Vagina (tissue), 2 donors: ENCODE measurements around the gene PAX7. TPM values are rescaled to one million over a fixed set of nuclear protein-coding genes. Genes with fewer than 3 reads are reported as not detected.

ENCODE experiments used
- DNase-seq, 2 donors: peaks; one replicate each; pipeline ENCODE4 v3.0.0-alpha.2; 2017; ENCODE audit errors: extremely low spot score in 2 of 2
- H3K27ac ChIP-seq: fragments of 200-600 bp; sonication (generic); one replicate; pipeline ENCODE4 v1.5.1; 2019
- H3K27me3 ChIP-seq: fragments of 200-600 bp; sonication (generic); one replicate; pipeline ENCODE4 v1.5.1; 2019
- H3K36me3 ChIP-seq, 2 donors: fragments of 200-600 bp; sonication (generic); one replicate each; pipeline ENCODE4 v1.5.1; 2017 to 2019
- H3K4me1 ChIP-seq: fragments of 200-600 bp; sonication (generic); one replicate; pipeline ENCODE4 v1.5.1; 2019
- H3K4me3 ChIP-seq, 2 donors: fragments of 200-600 bp; sonication (generic); 1 replicate in 1 of 2; 2 replicates in 1 of 2; pipeline ENCODE4 v1.5.1; 2016 to 2019
- H3K9me3 ChIP-seq: fragments of 200-600 bp; sonication (generic); one replicate; pipeline ENCODE4 v1.5.1; 2019
- POLR2A ChIP-seq, 2 donors: fragments of 450-650 bp; IDR thresholded peaks; one replicate each; pipeline ENCODE4 v1.6.1; 2017; ENCODE audit warnings: antibody characterized with exemption in 2 of 2, mild to moderate bottlenecking in 2 of 2, moderate library complexity in 2 of 2
- POLR2AphosphoS5 ChIP-seq, 2 donors: sonication (generic); formaldehyde crosslinking; IDR thresholded peaks; one replicate each; pipeline ENCODE4 v1.9.0; 2017; ENCODE audit warnings: antibody characterized with exemption in 2 of 2, mild to moderate bottlenecking in 2 of 2, low read depth in 1 of 2; ENCODE audit not compliant: insufficient read depth in 1 of 2
- intact Hi-C: fragments of 100-400 bp; cut with DNase I; formaldehyde crosslinking; loops from one replicate; pipeline ENCODE4 v1.15.1; 2023
- total RNA-seq: library from RNA; depleted of rRNA; stranded (reverse); fragments of >200 nt; gene quantifications from one replicate; pipeline ENCODE4 v1.2.3, GENCODE V29; 2016
- TF ChIP-seq, protein P1 (sequence below), 3 experiments: fragments of 450-650 bp in 2 of 3; fragments of 200-600 bp in 1 of 3; sonication (generic) in 1 of 3; IDR thresholded peaks; one replicate each; pipeline ENCODE4 v1.5.1; 2017 to 2019; ENCODE audit warnings: antibody characterized with exemption in 3 of 3, mild to moderate bottlenecking in 2 of 3, moderate library complexity in 2 of 3

PAX7 gene
- total RNA-seq, 1 donor from 2014 or later, result not detected

- DNase-seq, result no peak
- no peaks in the 10 kb centered on the region for H3K27me3 ChIP-seq
- H3K36me3 ChIP-seq, result no peaks in the 10 kb centered on the region
- no peak overlapping the region for H3K4me3 ChIP-seq
- no peaks in the 10 kb centered on the region for H3K9me3 ChIP-seq
- intact Hi-C loops, result no loop called here
- H3K4me1 ChIP-seq, result no peaks in the 10 kb centered on the region
- TF ChIP-seq POLR2A (IDR thresholded peaks at IDR 0.05), result no peak
- TF ChIP-seq, protein P1, sequence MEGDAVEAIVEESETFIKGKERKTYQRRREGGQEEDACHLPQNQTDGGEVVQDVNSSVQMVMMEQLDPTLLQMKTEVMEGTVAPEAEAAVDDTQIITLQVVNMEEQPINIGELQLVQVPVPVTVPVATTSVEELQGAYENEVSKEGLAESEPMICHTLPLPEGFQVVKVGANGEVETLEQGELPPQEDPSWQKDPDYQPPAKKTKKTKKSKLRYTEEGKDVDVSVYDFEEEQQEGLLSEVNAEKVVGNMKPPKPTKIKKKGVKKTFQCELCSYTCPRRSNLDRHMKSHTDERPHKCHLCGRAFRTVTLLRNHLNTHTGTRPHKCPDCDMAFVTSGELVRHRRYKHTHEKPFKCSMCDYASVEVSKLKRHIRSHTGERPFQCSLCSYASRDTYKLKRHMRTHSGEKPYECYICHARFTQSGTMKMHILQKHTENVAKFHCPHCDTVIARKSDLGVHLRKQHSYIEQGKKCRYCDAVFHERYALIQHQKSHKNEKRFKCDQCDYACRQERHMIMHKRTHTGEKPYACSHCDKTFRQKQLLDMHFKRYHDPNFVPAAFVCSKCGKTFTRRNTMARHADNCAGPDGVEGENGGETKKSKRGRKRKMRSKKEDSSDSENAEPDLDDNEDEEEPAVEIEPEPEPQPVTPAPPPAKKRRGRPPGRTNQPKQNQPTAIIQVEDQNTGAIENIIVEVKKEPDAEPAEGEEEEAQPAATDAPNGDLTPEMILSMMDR (IDR thresholded peaks at IDR 0.05), result no peak
- no peak for TF ChIP-seq POLR2AphosphoS5 (IDR thresholded peaks at IDR 0.05; ENCODE audit: insufficient read depth in 1 of 2, low read depth in 1 of 2)
- no peak overlapping the region for H3K27ac ChIP-seq
Observed at GRCh38 chr1:18701183-18701582, 70.5 kb downstream of the PAX7 start.

DNA sequence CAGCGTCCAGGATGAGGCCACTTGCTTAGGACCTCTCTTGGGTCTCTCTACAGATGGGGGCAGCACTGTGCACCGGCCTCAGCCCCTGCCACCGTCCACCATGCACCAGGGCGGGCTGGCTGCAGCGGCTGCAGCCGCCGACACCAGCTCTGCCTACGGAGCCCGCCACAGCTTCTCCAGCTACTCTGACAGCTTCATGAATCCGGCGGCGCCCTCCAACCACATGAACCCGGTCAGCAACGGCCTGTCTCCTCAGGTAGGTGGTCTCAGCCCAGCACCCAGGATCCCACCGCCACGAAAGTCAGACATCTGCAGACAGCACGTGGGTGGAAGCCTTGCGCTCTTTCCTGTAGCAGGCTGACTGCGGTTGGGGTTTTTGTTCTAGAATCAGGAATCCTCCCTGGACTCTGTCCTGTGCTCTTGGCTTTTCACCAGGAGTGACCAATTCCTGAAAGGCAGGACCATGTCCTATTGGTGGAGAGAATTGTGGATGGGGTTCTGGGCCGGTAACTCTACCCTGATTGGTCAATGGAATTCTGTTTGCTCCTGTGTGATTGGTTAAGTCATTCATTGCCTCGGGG is 72.5 kb downstream of the PAX7 start:
- no peaks in the 10 kb centered on the region for H3K9me3 ChIP-seq
- H3K27ac ChIP-seq, result no peak overlapping the region
- no peaks in the 10 kb centered on the region for H3K4me1 ChIP-seq
- no peak for TF ChIP-seq POLR2AphosphoS5 (IDR thresholded peaks at IDR 0.05; ENCODE audit: insufficient read depth in 1 of 2, low read depth in 1 of 2)
- TF ChIP-seq, protein P1 (IDR thresholded peaks at IDR 0.05), result no peak
- TF ChIP-seq POLR2A (IDR thresholded peaks at IDR 0.05), result no peak
- no peaks in the 10 kb centered on the region for H3K27me3 ChIP-seq
- H3K4me3 ChIP-seq, result no peak overlapping the region
- intact Hi-C loops, result no loop called here
- DNase-seq, result no peak
- no peaks in the 10 kb centered on the region for H3K36me3 ChIP-seq

GRCh38 chr1:18705811-18706210 is 75.2 kb downstream of the PAX7 start:
- intact Hi-C loops, result no loop called here
- Histone ChIP-seq H3K36me3 (no peaks in the 10 kb centered on the region), H3K9me3 (no peaks in the 10 kb centered on the region), H3K27ac (no peak overlapping the region), H3K4me1 (no peaks in the 10 kb centered on the region), H3K27me3 (no peaks in the 10 kb centered on the region), H3K4me3 (no peak overlapping the region)
- no peak for TF ChIP-seq POLR2AphosphoS5 (IDR thresholded peaks at IDR 0.05; ENCODE audit: insufficient read depth in 1 of 2, low read depth in 1 of 2)
- TF ChIP-seq, protein P1 (IDR thresholded peaks at IDR 0.05), result no peak
- no peak for DNase-seq

DNA sequence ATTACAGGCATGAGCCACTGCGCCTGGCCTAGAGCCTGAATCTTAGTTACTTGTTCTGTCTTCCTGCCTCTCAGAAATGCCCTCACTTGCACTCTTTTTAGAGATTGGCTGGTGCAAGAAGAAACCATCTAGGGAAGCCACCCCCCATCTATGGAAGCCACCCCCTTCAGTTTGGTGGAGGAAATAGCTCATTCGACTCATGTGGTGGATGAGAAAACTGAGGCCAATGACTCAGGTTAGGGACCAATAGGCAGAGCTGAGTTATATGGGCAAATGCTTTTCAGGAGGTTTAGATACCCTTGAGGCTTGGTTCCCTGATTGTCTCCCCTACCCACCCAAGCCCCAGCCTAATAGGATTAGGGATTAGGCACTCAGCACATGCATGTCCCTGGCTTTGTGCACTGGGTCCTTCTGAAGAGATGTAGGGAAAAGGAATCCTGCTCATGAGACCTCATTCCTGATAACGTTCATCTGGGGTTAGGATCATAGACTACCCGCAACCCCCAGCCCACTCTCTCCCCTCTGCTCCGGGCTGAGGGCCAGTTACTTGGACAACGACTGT is 77.1 kb downstream of the PAX7 start:
- Histone ChIP-seq H3K4me1 (no peaks in the 10 kb centered on the region), H3K36me3 (no peaks in the 10 kb centered on the region), H3K4me3 (no peak overlapping the region), H3K27ac (no peak overlapping the region), H3K27me3 (no peaks in the 10 kb centered on the region), H3K9me3 (no peaks in the 10 kb centered on the region)
- TF ChIP-seq POLR2A (IDR thresholded peaks at IDR 0.05), result no peak
- TF ChIP-seq, protein P1 (IDR thresholded peaks at IDR 0.05), result no peak
- TF ChIP-seq POLR2AphosphoS5 (IDR thresholded peaks at IDR 0.05; ENCODE audit: insufficient read depth in 1 of 2, low read depth in 1 of 2), result no peak
- no peak for DNase-seq
- intact Hi-C loops, result no loop called here

- TF ChIP-seq POLR2AphosphoS5 (IDR thresholded peaks at IDR 0.05; ENCODE audit: insufficient read depth in 1 of 2, low read depth in 1 of 2), result no peak
- no peak for TF ChIP-seq POLR2A (IDR thresholded peaks at IDR 0.05)
- TF ChIP-seq, protein P1 (IDR thresholded peaks at IDR 0.05), result no peak
- Histone ChIP-seq H3K4me3 (no peak overlapping the region), H3K27ac (no peak overlapping the region), H3K9me3 (no peaks in the 10 kb centered on the region), H3K4me1 (no peaks in the 10 kb centered on the region), H3K27me3 (no peaks in the 10 kb centered on the region), H3K36me3 (no peaks in the 10 kb centered on the region)
- intact Hi-C loops, result no loop called here
- no peak for DNase-seq
Observed at GRCh38 chr1:18710002-18710401, 79.4 kb downstream of the PAX7 start.
